A549 (cell line): Measurements from ENCODE around the gene MLPH. TPM values are rescaled to one million over a fixed set of nuclear protein-coding genes. Genes with fewer than 3 reads are reported as not detected.
A peak's percentile ranks its signal among the peaks of the same experiment; 100 is the strongest.

Source experiments
- ATAC-seq, 2 experiments: fragments of 200-7000 bp in 1 of 2; fragments of >200 bp in 1 of 2; cut with Nextera tagmentation in 1 of 2; cut with Tn5 transposase in 1 of 2; 3 replicates each; pipeline versions ENCODE4 v1.8.0 to v1.9.1; 2018 to 2020; ENCODE audit warnings: mild to moderate bottlenecking in 1 of 2, moderate library complexity in 1 of 2
- CTCF ChIA-PET: fragments of 300-600 bp; sonication (Branson Sonifier 250); formaldehyde crosslinking; extraction: SDS; loops from one replicate; lab custom pipeline; 2021; ENCODE audit warnings: antibody characterized with exemption, inconsistent platforms; lab: Yijun Ruan, JAX
- POLR2A ChIA-PET: fragments of 350-600 bp; formaldehyde crosslinking; extraction: SDS; loops from one replicate; lab custom pipeline; 2021; ENCODE audit warnings: antibody characterized with exemption, inconsistent platforms; lab: Yijun Ruan, JAX
- DNase-seq, 2 experiments: peaks; one replicate each; pipeline versions ENCODE4 v3.0.0 to v3.0.0-alpha.2; 2011 to 2016; ENCODE audit warnings: low read depth in 1 of 2, low spot score in 1 of 2
- FAIRE-seq: peaks from 2 replicates; lab custom pipeline; 2011; peaks lifted over from hg19 to GRCh38; lab: Jason Lieb, UNC
- H3K27ac ChIP-seq, 2 experiments: fragments of >200 bp; sonication (Bioruptor Twin); formaldehyde crosslinking; 3 replicates each; pipeline ENCODE4 v1.5.1; 2016 to 2017
- H3K4me1 ChIP-seq: fragments of >200 bp; sonication (Bioruptor Twin); formaldehyde crosslinking; 3 replicates; pipeline ENCODE4 v1.6.1; 2016
- H3K4me2 ChIP-seq: fragments of >200 bp; sonication (Bioruptor Twin); formaldehyde crosslinking; 3 replicates; pipeline ENCODE4 v1.6.1; 2016
- H3K4me3 ChIP-seq: fragments of >200 bp; sonication (Bioruptor Twin); formaldehyde crosslinking; 3 replicates; pipeline ENCODE4 v1.5.1; 2016
- H3K9me3 ChIP-seq: fragments of >200 bp; sonication (Bioruptor Twin); formaldehyde crosslinking; 3 replicates; pipeline ENCODE4 v1.6.1; 2016
- CBX2 ChIP-seq: fragments of 200-600 bp; sonication (generic); IDR thresholded peaks from 2 replicates; pipeline ENCODE4 v1.6.1; 2016; ENCODE audit warnings: low read depth, mild to moderate bottlenecking, borderline replicate concordance
- CBX8 ChIP-seq: fragments of 200-600 bp; sonication (generic); IDR thresholded peaks from 2 replicates; pipeline ENCODE4 v1.6.1; 2016
- CHD2 ChIP-seq: fragments of 150-350 bp; IDR thresholded peaks from 2 replicates; pipeline ENCODE4 v1.6.1; 2014; ENCODE audit warnings: low read length; ENCODE audit not compliant: partially characterized antibody
- ESRRA ChIP-seq: fragments of 150-350 bp; IDR thresholded peaks from 2 replicates; pipeline ENCODE4 v1.6.1; 2014; ENCODE audit warnings: mild to moderate bottlenecking, low read length, borderline replicate concordance
- FOXS1 ChIP-seq: fragments of 250-450 bp; sonication (Bioruptor Pico); IDR thresholded peaks from 2 replicates; pipeline ENCODE4 v1.5.0; 2020; ENCODE audit warnings: mild to moderate bottlenecking, moderate library complexity
- HDAC2 ChIP-seq: fragments of 200-600 bp; sonication (generic); IDR thresholded peaks from 2 replicates; pipeline ENCODE4 v1.6.1; 2016
- HEYL ChIP-seq: fragments of 250-450 bp; sonication (Bioruptor Pico); IDR thresholded peaks from 2 replicates; pipeline ENCODE4 v1.8.0; 2021; ENCODE audit warnings: mild to moderate bottlenecking, moderate library complexity
- HOXA7 ChIP-seq: fragments of 250-450 bp; sonication (Bioruptor Pico); IDR thresholded peaks from 2 replicates; pipeline ENCODE4 v1.5.0; 2020; ENCODE audit warnings: mild to moderate bottlenecking, moderate library complexity
- JUNB ChIP-seq: fragments of >200 bp; sonication (Bioruptor Twin); formaldehyde crosslinking; IDR thresholded peaks from 2 replicates; pipeline ENCODE4 v1.6.1; 2016
- KDM5A ChIP-seq: fragments of 200-600 bp; sonication (generic); IDR thresholded peaks from 2 replicates; pipeline ENCODE4 v1.6.1; 2016; ENCODE audit warnings: antibody characterized with exemption, mild to moderate bottlenecking
- MAZ ChIP-seq: fragments of 150-350 bp; IDR thresholded peaks from 2 replicates; pipeline ENCODE4 v1.6.1; 2014; ENCODE audit warnings: antibody characterized with exemption, low read depth, low read length, borderline replicate concordance
- NPAS2 ChIP-seq: fragments of 250-450 bp; sonication (Bioruptor Pico); IDR thresholded peaks from 2 replicates; pipeline ENCODE4 v1.8.0; 2022; ENCODE audit warnings: mild to moderate bottlenecking, moderate library complexity, borderline replicate concordance
- NR3C1 ChIP-seq: fragments of >200 bp; sonication (Bioruptor Twin); formaldehyde crosslinking; IDR thresholded peaks from 3 replicates; pipeline ENCODE4 v1.6.1; 2017
- POLR2A ChIP-seq: IDR thresholded peaks from 2 replicates; pipeline ENCODE4 v1.6.1; 2012; ENCODE audit warnings: mild to moderate bottlenecking, low read length
- RCOR1 ChIP-seq: fragments of 150-350 bp; IDR thresholded peaks from 2 replicates; pipeline ENCODE4 v1.6.1; 2014; ENCODE audit warnings: antibody characterized with exemption, low read length, low read depth
- TFCP2L1 ChIP-seq: fragments of 250-450 bp; sonication (Bioruptor Pico); IDR thresholded peaks from 2 replicates; pipeline ENCODE4 v1.5.0; 2021; ENCODE audit warnings: mild to moderate bottlenecking
- ZC3H11A ChIP-seq: fragments of 450-650 bp; IDR thresholded peaks from 2 replicates; pipeline ENCODE4 v1.6.1; 2014; ENCODE audit warnings: antibody characterized with exemption, mild to moderate bottlenecking
- WGBS: methylation state at CpG from one replicate; pipeline ENCODE4 v1.1.6; 2017; ENCODE audit errors: missing lambda C conversion rate; 5-methylcytosine and 5-hydroxymethylcytosine counted together
- polyA plus RNA-seq, 4 experiments: library from polyadenylated mRNA; depleted of rRNA in 3 of 4; stranded (reverse); fragments of >200 nt; fragmentation: RNase III in 1 of 4; extraction: RNeasy Plus Mini Kit Qiagen cat#74134 plus additional on column Dnase treatment in 1 of 4; gene quantifications; 2 replicates in 3 of 4; 3 replicates in 1 of 4; pipeline ENCODE4 v1.2.3, GENCODE V29; 2011 to 2017
- TF ChIP-seq, protein P1 (sequence below): fragments of 450-650 bp; IDR thresholded peaks from 2 replicates; pipeline ENCODE4 v1.6.1; 2014; ENCODE audit warnings: antibody characterized with exemption
- TF ChIP-seq, protein P2 (sequence below): fragments of 150-350 bp; IDR thresholded peaks from 2 replicates; pipeline ENCODE4 v1.6.1; 2014; ENCODE audit warnings: low read depth, mild to moderate bottlenecking, low read length
- TF ChIP-seq, protein P3 (sequence below): IDR thresholded peaks from 2 replicates; pipeline ENCODE4 v1.6.1; 2012; ENCODE audit warnings: low read depth, borderline replicate concordance
- TF ChIP-seq, protein P4 (sequence below): IDR thresholded peaks from 2 replicates; pipeline ENCODE4 v1.6.1; 2012
- TF ChIP-seq, protein P5 (sequence below): IDR thresholded peaks from 2 replicates; pipeline ENCODE4 v1.6.1; 2012

The MLPH gene
- polyA plus RNA-seq, 2 of the 4 experiments (the other 2 are of a cell fraction) = 218 to 350 TPM

DNA sequence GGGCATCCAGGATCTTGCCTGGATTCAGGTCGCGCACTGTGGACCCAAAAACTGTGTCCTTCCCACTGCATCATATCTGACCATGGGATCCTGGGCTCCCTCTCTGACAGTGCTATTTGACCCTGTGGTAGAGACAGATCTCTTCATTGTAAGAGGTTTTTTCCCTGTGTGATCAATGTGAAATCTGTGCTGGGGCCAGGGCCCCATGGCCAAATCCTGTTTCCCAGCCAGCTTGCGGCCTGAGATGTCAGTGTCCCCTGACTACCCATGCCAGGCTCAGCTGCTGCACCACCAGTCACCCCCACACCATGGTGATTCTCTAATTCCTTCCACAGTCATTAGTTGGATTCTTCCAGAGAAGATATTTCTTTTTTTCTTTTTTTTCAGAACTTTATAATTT, 82.8 kb downstream of the MLPH start:
- 98% methylated on average over 3 of the region's 3 CpGs for WGBS
- POLR2A ChIA-PET = no interaction called here
- CTCF ChIA-PET = interaction anchor here (1.4 to 5.5 kb wide), 6 partner anchors 8 to 449 kb away, joined by 5 to 146 read pairs (median 42); no protein-coding TSS in a partner anchor
- ATAC-seq (no peak), FAIRE-seq (no peak), DNase-seq (no peak)
- Histone ChIP-seq H3K4me2 (no peak overlapping the region), H3K4me1 (peaks cover 10% of the 10 kb centered on the region; the same call in 2 of the 3 replicates), H3K27ac (no peak overlapping the region), H3K9me3 (no peaks in the 10 kb centered on the region), H3K4me3 (no peak overlapping the region)
- TF ChIP-seq HOXA7 (CRISPR knock-in tag) = no peak
- no peak for TF ChIP-seq HDAC2
- TF ChIP-seq HEYL (CRISPR knock-in tag) = no peak
- TF ChIP-seq TFCP2L1 = no peak
- TF ChIP-seq, protein P1, sequence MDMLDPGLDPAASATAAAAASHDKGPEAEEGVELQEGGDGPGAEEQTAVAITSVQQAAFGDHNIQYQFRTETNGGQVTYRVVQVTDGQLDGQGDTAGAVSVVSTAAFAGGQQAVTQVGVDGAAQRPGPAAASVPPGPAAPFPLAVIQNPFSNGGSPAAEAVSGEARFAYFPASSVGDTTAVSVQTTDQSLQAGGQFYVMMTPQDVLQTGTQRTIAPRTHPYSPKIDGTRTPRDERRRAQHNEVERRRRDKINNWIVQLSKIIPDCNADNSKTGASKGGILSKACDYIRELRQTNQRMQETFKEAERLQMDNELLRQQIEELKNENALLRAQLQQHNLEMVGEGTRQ = no peak
- TF ChIP-seq RCOR1 = no peak
- TF ChIP-seq, protein P2, sequence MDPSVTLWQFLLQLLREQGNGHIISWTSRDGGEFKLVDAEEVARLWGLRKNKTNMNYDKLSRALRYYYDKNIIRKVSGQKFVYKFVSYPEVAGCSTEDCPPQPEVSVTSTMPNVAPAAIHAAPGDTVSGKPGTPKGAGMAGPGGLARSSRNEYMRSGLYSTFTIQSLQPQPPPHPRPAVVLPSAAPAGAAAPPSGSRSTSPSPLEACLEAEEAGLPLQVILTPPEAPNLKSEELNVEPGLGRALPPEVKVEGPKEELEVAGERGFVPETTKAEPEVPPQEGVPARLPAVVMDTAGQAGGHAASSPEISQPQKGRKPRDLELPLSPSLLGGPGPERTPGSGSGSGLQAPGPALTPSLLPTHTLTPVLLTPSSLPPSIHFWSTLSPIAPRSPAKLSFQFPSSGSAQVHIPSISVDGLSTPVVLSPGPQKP = no peak
- no peak for TF ChIP-seq NR3C1
- no peak for TF ChIP-seq POLR2A

DNA sequence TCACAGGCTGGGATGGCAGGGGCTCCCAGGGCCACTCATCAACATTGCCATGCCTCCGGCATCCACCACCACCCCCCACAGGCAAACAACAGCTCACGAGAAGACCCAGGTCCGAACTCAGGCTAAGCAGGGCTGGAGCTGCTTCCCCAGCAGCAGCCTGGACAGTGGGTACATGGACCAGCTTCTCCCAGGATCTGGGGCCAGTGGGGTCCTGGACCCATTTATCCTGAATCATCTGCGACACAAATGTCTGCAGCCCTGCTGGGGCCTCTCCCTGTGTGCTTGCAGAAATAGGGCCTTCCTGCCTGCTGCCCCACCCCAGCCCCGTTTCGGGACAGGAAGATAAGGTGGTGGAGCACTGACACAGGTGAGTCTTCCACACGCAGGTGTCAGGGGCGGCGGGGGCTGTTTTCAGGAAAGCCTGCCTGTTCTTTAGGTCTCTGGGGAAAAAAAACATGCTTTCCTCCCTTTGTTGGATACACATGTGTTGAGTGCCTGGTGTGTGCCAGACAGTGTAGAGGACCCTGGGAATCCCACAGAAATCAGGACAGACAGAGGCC, 83.8 kb downstream of the MLPH start:
- no peak for FAIRE-seq
- POLR2A ChIA-PET = interaction anchor here (0.7 to 0.8 kb wide), 2 partner anchors 69 to 89 kb away, joined by 4 to 6 read pairs; no protein-coding TSS in a partner anchor

More for the DNA sequence above, 83.8 kb downstream of the MLPH start:
- DNase-seq = no peak
- Histone ChIP-seq H3K4me1 (peaks cover 10% of the 10 kb centered on the region; the same call in 2 of the 3 replicates), H3K27ac (peak overlapping the region in 1 of 2 experiments; percentile 35; a peak in 2 of 6 replicates), H3K4me3 (no peak overlapping the region), H3K9me3 (no peaks in the 10 kb centered on the region), H3K4me2 (no peak overlapping the region)
- no peak for TF ChIP-seq CBX8
- TF ChIP-seq MAZ = no peak
- no peak for TF ChIP-seq ZC3H11A
- TF ChIP-seq CHD2 = no peak
- TF ChIP-seq, protein P3, sequence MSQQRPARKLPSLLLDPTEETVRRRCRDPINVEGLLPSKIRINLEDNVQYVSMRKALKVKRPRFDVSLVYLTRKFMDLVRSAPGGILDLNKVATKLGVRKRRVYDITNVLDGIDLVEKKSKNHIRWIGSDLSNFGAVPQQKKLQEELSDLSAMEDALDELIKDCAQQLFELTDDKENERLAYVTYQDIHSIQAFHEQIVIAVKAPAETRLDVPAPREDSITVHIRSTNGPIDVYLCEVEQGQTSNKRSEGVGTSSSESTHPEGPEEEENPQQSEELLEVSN = no peak
- TF ChIP-seq NPAS2 (CRISPR knock-in tag) = no peak
- TF ChIP-seq ESRRA = no peak
- TF ChIP-seq, protein P4, sequence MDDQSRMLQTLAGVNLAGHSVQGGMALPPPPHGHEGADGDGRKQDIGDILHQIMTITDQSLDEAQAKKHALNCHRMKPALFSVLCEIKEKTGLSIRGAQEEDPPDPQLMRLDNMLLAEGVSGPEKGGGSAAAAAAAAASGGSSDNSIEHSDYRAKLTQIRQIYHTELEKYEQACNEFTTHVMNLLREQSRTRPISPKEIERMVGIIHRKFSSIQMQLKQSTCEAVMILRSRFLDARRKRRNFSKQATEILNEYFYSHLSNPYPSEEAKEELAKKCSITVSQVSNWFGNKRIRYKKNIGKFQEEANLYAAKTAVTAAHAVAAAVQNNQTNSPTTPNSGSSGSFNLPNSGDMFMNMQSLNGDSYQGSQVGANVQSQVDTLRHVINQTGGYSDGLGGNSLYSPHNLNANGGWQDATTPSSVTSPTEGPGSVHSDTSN = no peak
- no peak for TF ChIP-seq CBX2
- TF ChIP-seq JUNB = no peak
- TF ChIP-seq, protein P5, sequence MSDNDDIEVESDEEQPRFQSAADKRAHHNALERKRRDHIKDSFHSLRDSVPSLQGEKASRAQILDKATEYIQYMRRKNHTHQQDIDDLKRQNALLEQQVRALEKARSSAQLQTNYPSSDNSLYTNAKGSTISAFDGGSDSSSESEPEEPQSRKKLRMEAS = no peak
- no peak for TF ChIP-seq FOXS1 (CRISPR knock-in tag)
- no peak for TF ChIP-seq NR3C1
- TF ChIP-seq KDM5A = no peak
- TF ChIP-seq, protein P1 = no peak
- 78% methylated on average over 9 of the region's 9 CpGs for WGBS
- CTCF ChIA-PET = interaction anchor here (0.9 to 5.5 kb wide), 42 partner anchors 9 to 485 kb away, joined by 3 to 146 read pairs (median 10); partner anchors contain the start of genes COPS8 and MLPH
- no peak for ATAC-seq
